Thyroid gland (tissue), 4 donors: Measurements from ENCODE around the gene ARMC9.

Experiments used
- POLR2A ChIP-seq, 2 donors: fragments of 450-650 bp; IDR thresholded peaks; one replicate each; pipeline ENCODE4 v1.6.1; 2017; ENCODE audit warnings: antibody characterized with exemption in 2 of 2, mild to moderate bottlenecking in 2 of 2, moderate library complexity in 1 of 2
- TF ChIP-seq, protein P1 (sequence below), 6 experiments: fragments of 200-600 bp in 3 of 6; fragments of 450-650 bp in 3 of 6; sonication (generic) in 3 of 6; IDR thresholded peaks; one replicate each; pipeline ENCODE4 v1.5.1; 2016 to 2019; ENCODE audit warnings: antibody characterized with exemption in 6 of 6, mild to moderate bottlenecking in 2 of 6, inconsistent platforms in 1 of 6, moderate library complexity in 1 of 6

DNA sequence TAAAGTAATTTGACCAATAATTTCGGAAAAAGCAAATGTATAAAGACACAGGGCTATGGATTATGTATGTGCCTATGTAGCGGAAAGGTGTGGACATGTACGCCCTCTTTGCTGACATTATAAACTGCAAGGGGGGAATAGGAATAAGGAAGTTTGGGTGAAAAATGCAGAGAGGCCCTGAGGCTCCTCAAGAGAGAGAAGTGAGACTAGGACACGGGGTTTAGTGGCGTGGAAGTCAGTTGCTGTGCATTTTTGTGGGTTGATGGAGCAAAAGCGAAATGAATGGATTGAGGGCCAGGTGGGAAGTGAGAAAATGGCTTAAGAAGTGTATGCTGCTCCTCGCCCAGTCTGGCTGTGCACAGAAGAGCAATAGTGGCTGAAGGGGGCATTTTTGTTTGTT is 100.8 kb downstream of the ARMC9 start:
- TF ChIP-seq, protein P1, sequence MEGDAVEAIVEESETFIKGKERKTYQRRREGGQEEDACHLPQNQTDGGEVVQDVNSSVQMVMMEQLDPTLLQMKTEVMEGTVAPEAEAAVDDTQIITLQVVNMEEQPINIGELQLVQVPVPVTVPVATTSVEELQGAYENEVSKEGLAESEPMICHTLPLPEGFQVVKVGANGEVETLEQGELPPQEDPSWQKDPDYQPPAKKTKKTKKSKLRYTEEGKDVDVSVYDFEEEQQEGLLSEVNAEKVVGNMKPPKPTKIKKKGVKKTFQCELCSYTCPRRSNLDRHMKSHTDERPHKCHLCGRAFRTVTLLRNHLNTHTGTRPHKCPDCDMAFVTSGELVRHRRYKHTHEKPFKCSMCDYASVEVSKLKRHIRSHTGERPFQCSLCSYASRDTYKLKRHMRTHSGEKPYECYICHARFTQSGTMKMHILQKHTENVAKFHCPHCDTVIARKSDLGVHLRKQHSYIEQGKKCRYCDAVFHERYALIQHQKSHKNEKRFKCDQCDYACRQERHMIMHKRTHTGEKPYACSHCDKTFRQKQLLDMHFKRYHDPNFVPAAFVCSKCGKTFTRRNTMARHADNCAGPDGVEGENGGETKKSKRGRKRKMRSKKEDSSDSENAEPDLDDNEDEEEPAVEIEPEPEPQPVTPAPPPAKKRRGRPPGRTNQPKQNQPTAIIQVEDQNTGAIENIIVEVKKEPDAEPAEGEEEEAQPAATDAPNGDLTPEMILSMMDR (IDR thresholded peaks at IDR 0.05): no peak
- TF ChIP-seq POLR2A (IDR thresholded peaks at IDR 0.05): no peak
